Esophagus (tissue), 2 donors: ENCODE results near the gene TPH2. TPM values are rescaled to one million over a fixed set of nuclear protein-coding genes. Genes with fewer than 3 reads are reported as not detected.

Experiments
- H3K27ac ChIP-seq, 2 donors: one replicate each; pipeline ENCODE4 v1.5.1; 2013; ENCODE audit warnings: low read depth in 2 of 2, mild to moderate bottlenecking in 2 of 2, inconsistent platforms in 1 of 2, low read length in 1 of 2, moderate library complexity in 1 of 2
- H3K27me3 ChIP-seq, 2 donors: one replicate each; pipeline ENCODE4 v1.6.1; 2013; ENCODE audit warnings: low read length in 2 of 2, control low read depth in 1 of 2, mild to moderate bottlenecking in 1 of 2; ENCODE audit not compliant: insufficient read depth in 2 of 2, control insufficient read depth in 1 of 2
- H3K36me3 ChIP-seq, 2 donors: one replicate each; pipeline ENCODE4 v1.6.1; 2013; ENCODE audit warnings: low read length in 1 of 2; ENCODE audit not compliant: control insufficient read depth in 2 of 2, insufficient read depth in 2 of 2
- H3K4me1 ChIP-seq, 2 donors: one replicate each; pipeline ENCODE4 v1.6.1; 2013; ENCODE audit warnings: low read length in 1 of 2; ENCODE audit not compliant: control insufficient read depth in 2 of 2, insufficient read depth in 2 of 2
- H3K4me3 ChIP-seq, 2 donors: one replicate each; pipeline ENCODE4 v1.5.1; 2013; ENCODE audit warnings: low read length in 2 of 2, mild to moderate bottlenecking in 2 of 2, low read depth in 1 of 2, moderate library complexity in 1 of 2
- H3K9me3 ChIP-seq, 2 donors: one replicate each; pipeline ENCODE4 v1.6.1; 2013; ENCODE audit warnings: mild to moderate bottlenecking in 2 of 2, low read depth in 1 of 2, low read length in 1 of 2, moderate library complexity in 1 of 2; ENCODE audit not compliant: control insufficient read depth in 2 of 2, insufficient read depth in 1 of 2
- WGBS, 2 donors: extraction: QIAGEN DNeasy Blood & Tissue Kit; methylation state at CpG; one replicate each; pipeline ENCODE4 v1.1.7; 2013; 5-methylcytosine and 5-hydroxymethylcytosine counted together
- polyA plus RNA-seq, 2 donors: library from polyadenylated mRNA; stranded (reverse); fragments of 200-250 nt; gene quantifications; one replicate each; pipeline ENCODE4 v1.2.3, GENCODE V29; 2013
- donor health status: healthy with polysubstance abuse.
- donor health status: Bipolar disorder and iron deficiency.

TPH2 gene
- polyA plus RNA-seq, 2 donors: not detected

- Histone ChIP-seq H3K9me3 (no peaks in the 10 kb centered on the region), H3K27me3 (no peaks in the 10 kb centered on the region), H3K4me1 (no peaks in the 10 kb centered on the region), H3K36me3 (no peaks in the 10 kb centered on the region), H3K27ac (no peak overlapping the region), H3K4me3 (no peak overlapping the region)
Measured at GRCh38 chr12:72018036-72018435, 79.4 kb downstream of the TPH2 start.

DNA sequence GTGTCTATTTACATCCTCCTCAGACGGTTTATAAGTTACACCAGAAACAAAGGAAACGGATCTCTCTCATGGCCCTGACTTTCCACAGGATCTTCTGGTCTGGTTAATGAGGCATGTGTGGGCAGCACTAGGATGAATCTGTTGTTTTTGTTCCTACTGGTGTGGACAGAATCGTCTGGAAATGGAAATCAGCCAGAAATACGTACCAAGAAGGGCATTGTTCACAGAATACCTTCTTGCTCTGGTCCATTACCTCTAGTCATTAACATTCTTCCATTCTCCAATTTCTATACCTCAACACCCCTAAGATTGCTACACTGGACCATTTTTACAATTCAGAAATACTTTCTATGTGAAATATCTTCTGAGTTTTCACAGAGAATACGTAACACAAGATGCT is 86.0 kb downstream of the TPH2 start:
- Histone ChIP-seq H3K4me1 (no peaks in the 10 kb centered on the region), H3K4me3 (no peak overlapping the region), H3K36me3 (no peaks in the 10 kb centered on the region), H3K27ac (no peak overlapping the region), H3K27me3 (no peaks in the 10 kb centered on the region), H3K9me3 (no peaks in the 10 kb centered on the region)
- 52 to 60% methylated on average over 5 of the region's 5 CpGs for WGBS, 2 donors

GRCh38 chr12:72025524-72025923 is 86.9 kb downstream of the TPH2 start:
- H3K9me3 ChIP-seq: no peaks in the 10 kb centered on the region
- no peak overlapping the region for H3K4me3 ChIP-seq
- H3K36me3 ChIP-seq: no peaks in the 10 kb centered on the region
- H3K27ac ChIP-seq: no peak overlapping the region
- 28 to 42% methylated on average over 1 of the region's 1 CpG for WGBS, 2 donors
- H3K27me3 ChIP-seq: no peaks in the 10 kb centered on the region
- H3K4me1 ChIP-seq: no peaks in the 10 kb centered on the region

DNA sequence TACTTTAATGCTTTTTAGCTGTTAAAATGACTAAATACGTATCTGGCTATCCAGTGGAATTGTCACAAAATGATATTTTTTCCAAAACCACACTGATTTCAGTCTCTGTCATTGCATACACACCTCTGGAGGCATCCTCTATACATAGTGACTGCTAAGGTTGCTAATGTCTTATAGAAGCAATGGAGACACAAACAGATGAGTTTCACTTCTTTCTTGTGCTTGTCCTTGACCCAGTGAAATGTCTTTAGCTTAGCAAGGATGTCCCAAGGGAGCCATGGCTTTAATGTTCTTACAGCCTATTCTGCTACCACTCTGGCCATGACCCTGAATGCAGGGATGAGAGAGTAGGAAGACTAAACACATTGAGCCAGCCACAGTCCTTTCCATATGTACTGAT is 90.3 kb downstream of the TPH2 start:
- Histone ChIP-seq H3K4me1 (no peaks in the 10 kb centered on the region), H3K36me3 (no peaks in the 10 kb centered on the region)
- WGBS, 2 donors: 79 to 83% methylated on average over 1 of the region's 1 CpG

DNA sequence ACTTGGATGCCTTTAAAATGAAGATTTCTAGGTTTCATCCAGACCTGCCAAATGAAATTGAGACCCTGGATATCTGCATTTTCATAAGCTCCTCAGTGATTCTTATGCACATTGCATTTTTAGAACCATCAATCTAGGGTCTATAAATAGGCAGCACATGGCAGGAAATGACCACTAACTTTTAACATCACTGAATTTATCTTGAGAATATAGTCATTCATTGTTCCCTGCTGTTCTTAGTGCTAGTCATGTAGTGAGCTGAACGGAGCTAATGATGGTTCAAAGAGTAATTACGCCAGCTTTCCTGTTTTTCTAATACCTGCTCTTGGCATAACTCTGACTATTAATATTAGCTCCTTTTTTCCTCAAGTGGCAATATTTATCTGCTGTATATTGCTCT is 91.6 kb downstream of the TPH2 start:
- Histone ChIP-seq H3K27me3 (no peaks in the 10 kb centered on the region), H3K27ac (no peak overlapping the region), H3K4me1 (no peaks in the 10 kb centered on the region), H3K4me3 (no peak overlapping the region), H3K36me3 (no peaks in the 10 kb centered on the region), H3K9me3 (no peaks in the 10 kb centered on the region)
- WGBS, 2 donors: 63 to 64% methylated on average over 2 of the region's 2 CpGs

More for the DNA sequence above, 90.3 kb downstream of the TPH2 start:
- Histone ChIP-seq H3K27me3 (no peaks in the 10 kb centered on the region), H3K4me3 (no peak overlapping the region), H3K9me3 (no peaks in the 10 kb centered on the region), H3K27ac (no peak overlapping the region)

- H3K4me1 ChIP-seq: no peaks in the 10 kb centered on the region
- no peak overlapping the region for H3K27ac ChIP-seq
- H3K9me3 ChIP-seq: no peaks in the 10 kb centered on the region
- no peaks in the 10 kb centered on the region for H3K36me3 ChIP-seq
- 72 to 78% methylated on average over 3 of the region's 3 CpGs for WGBS, 2 donors
- H3K27me3 ChIP-seq: no peaks in the 10 kb centered on the region
- H3K4me3 ChIP-seq: no peak overlapping the region
Measured at GRCh38 chr12:72031066-72031465, 92.4 kb downstream of the TPH2 start.

GRCh38 chr12:72033991-72034390 is 95.3 kb downstream of the TPH2 start:
- Histone ChIP-seq H3K27ac (no peak overlapping the region), H3K27me3 (no peaks in the 10 kb centered on the region), H3K4me3 (no peak overlapping the region), H3K36me3 (no peaks in the 10 kb centered on the region), H3K4me1 (no peaks in the 10 kb centered on the region), H3K9me3 (no peaks in the 10 kb centered on the region)
- WGBS, 2 donors: 81 to 84% methylated on average over 2 of the region's 2 CpGs

DNA sequence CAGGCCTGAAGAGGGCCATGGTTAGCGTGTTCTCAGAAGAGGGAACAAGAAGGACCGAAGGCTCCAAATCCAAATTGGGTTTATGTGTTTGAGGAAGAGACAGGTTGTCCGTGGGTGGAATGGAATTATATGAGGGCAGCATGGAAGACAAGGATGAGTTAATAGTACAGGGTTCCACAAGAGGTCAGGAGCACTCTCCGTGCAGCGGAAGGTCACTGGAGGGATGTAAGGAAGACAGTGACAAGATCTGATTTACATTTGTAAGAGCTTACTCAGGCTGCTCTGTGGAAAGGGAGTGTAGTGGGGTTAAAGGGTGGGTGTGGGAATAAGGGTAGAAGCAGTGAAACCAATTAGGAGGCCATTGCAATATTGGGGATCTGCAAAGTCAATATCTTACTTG is 97.0 kb downstream of the TPH2 start:
- Histone ChIP-seq H3K27me3 (no peaks in the 10 kb centered on the region), H3K9me3 (no peaks in the 10 kb centered on the region)

DNA sequence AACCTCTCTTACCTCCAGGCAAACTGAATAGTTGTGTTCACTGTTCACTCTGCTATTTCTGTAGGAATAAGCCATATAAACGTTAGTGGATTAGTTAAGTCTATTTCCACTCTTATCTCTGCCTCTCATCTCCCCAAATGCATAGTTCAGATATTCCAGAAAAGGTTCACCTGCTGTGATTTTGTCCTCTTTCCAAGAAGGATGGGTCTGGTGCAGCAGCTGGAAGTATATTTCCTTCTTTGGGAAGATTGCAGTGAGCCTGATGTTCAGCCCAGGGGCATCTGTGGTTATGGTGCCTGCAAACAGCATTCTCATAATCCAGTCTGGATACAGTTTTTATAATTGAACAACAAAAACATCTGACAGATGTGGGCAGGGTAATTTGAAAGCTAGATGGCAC is 97.7 kb downstream of the TPH2 start:
- Histone ChIP-seq H3K4me1 (no peaks in the 10 kb centered on the region), H3K9me3 (no peaks in the 10 kb centered on the region), H3K27ac (no peak overlapping the region), H3K4me3 (no peak overlapping the region), H3K36me3 (no peaks in the 10 kb centered on the region), H3K27me3 (no peaks in the 10 kb centered on the region)
- 27 to 37% methylated on average over 1 of the region's 1 CpG for WGBS, 2 donors

More for the DNA sequence above, 97.0 kb downstream of the TPH2 start:
- Histone ChIP-seq H3K4me3 (no peak overlapping the region), H3K36me3 (no peaks in the 10 kb centered on the region), H3K4me1 (no peaks in the 10 kb centered on the region), H3K27ac (no peak overlapping the region)
- WGBS, 2 donors: 83 to 84% methylated on average over 5 of the region's 5 CpGs

DNA sequence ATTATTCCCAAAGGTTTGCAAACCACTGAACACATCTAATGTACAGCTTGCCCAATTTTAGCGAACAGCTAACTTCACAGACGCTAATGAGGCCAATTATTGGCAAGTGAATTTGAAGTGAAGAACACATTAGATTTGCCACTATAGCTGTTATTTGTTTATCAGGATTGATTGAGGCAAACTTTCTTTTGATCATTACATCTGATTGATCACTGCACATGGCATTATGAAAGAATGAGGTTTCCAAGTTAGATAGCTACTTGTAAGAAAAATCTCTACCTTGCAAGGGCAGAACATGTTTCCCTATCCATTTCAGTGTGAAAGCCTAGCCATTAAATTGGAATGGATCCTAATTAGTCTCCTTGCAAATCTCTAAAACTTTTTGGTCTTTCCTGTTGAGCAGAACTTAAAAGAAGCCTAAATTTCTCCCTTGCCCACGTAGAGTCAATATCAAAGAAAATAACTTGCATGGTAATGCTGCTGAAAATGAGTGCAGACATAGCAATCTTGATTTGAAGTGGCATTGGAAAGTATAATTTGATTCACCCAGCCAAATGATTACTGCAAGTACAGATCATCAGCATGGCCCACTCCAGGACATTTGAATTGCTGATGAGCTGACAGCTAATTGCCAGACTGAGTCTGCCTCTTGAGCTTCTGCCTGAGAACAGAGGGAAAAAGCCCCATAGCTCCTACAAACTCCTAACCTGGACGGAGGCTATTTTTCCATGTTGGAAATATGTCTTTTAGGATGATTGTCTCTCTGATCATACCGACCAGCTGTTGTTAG is 98.6 kb downstream of the TPH2 start:
- Histone ChIP-seq H3K27me3 (no peaks in the 10 kb centered on the region), H3K36me3 (no peaks in the 10 kb centered on the region), H3K4me1 (no peaks in the 10 kb centered on the region), H3K4me3 (no peak overlapping the region), H3K27ac (no peak overlapping the region), H3K9me3 (no peaks in the 10 kb centered on the region)
- 81 to 82% methylated on average over 5 of the region's 5 CpGs for WGBS, 2 donors
